Stimulated activated CD8-positive, alpha-beta memory T cell treated with anti-CD3 and anti-CD28 coated beads, Interleukin-15, amount 100 ng/mL, for 48 hours (primary cell): ENCODE measurements around the gene ELK4.

Experiments
- DNase-seq, 2 donors: peaks; one replicate each; pipeline ENCODE4 v3.0.0-alpha.2; 2020; ENCODE audit warnings: low read depth in 2 of 2

Gene ELK4

DNA sequence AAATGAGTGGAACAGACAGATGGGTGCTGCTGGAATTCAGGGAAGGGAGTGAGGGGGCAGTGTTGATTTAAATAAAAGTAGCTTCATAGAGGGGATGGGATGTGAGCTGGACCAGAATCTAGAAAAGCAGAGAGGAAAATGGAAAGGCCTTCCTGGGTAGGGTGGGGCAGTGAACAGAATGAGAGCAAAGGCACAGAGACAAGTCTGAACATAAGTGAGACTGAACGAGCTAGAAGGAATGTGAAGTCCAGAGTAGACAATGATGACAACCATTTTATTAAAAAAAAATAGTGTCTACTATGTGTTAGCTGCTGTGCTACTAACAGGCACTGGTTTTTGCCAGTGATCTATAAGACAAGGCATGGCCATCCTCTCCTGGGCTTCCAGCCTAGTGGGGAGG lies 36.0 kb downstream of the ELK4 start:
- DNase-seq, result no peak

DNA sequence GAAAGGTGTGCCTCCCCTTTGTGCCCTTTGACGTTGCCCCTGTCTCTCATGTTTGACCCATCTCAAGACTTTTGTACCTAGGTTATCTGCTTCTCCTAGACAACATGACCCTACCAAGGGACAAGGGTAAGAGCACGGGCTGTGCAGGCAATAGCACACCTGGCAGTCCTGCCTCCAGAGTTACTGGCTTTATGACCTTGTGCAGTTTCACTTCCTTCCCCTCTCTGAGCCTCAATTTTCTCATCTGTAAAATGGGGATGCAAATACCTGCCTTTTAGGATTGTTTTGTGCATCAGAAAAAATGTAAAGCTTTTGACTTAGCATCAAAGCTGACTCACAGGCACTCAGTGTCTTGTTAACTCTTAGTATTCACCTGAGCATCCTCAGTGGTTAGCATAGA lies 36.4 kb downstream of the ELK4 start:
- DNase-seq, result no peak

DNA sequence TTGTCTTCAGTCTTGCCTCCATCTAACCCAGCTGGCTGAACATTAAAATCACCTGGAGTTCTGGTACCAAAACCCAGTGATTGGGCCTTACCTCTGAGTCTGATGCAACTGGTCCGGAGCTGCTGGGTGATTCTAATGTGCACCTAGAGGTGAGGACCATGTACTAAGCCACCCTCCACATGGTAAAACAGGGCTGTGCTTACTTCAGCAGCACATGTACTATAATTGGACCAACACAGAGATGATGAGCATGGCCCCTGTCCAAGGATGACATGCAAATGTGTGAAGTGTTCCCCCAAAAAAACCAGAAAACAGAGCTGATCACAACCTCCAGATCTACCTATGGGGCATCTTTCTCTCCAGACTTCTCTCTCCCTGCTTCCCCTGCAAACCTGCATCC lies 37.0 kb downstream of the ELK4 start:
- DNase-seq, result no peak

DNA sequence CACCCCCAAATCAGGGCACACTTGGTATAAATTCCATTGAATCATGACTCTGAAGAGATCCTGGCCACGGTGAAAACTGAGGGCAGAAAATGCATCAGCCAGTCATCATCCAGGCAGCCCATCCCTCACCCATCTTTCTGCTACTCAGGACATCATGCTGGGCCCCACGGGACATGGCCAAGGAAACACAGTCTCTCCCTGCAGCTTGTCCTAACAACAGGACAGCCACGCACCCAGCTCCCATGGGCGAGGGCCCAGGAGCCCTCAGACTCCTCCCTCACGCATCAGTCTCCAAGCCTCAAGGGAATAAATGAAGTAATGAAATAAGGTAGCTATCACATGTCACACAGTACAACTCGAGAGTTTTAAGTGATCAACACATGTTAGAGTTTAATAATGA lies 37.8 kb downstream of the ELK4 start:
- no peak for DNase-seq

DNA sequence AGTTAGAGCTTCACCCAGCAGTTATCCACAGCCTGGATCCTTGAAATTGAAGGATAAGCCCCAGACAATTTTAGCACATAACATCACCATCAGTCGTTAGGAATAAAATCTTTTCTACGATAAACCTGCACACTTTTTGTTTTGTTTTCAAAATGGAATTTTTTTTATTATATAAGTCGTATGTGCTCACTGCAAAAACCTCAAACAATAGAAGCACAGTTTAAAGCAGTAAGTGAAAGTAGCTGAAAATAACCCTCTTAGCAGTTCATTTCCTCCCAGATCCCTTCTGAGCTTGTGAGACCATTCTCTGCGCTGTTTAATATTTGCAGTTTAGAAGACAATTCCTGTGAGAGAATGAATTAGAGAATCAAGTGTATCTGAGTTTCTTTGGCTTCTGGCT lies 38.3 kb downstream of the ELK4 start:
- no peak for DNase-seq

DNA sequence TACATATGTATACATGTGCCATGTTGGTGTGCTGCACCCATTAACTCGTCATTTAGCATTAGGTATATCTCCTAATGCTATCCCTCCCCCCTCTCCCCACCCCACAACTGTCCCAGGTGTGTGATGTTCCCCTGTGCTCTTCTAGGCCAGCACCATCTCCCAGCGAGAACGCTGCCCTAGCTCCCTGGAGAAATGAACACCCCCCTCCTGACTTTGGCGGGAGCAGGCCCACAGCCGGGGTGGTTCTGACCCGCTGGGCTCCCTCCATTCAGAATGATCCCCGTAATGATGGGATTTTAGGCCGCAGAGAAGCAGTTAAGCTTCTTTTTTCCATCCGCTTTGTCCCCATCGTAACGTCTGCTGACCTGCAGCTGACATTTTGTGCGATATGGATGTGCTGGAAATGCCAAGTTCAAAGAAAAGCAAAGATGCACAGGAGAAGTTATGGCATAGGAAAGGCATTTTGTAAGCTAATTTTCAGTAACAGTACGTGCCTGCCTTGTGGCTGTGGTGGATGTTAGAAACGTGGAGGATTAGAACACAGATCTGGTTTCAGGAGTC lies 39.3 kb downstream of the ELK4 start:
- DNase-seq, result no peak

DNA sequence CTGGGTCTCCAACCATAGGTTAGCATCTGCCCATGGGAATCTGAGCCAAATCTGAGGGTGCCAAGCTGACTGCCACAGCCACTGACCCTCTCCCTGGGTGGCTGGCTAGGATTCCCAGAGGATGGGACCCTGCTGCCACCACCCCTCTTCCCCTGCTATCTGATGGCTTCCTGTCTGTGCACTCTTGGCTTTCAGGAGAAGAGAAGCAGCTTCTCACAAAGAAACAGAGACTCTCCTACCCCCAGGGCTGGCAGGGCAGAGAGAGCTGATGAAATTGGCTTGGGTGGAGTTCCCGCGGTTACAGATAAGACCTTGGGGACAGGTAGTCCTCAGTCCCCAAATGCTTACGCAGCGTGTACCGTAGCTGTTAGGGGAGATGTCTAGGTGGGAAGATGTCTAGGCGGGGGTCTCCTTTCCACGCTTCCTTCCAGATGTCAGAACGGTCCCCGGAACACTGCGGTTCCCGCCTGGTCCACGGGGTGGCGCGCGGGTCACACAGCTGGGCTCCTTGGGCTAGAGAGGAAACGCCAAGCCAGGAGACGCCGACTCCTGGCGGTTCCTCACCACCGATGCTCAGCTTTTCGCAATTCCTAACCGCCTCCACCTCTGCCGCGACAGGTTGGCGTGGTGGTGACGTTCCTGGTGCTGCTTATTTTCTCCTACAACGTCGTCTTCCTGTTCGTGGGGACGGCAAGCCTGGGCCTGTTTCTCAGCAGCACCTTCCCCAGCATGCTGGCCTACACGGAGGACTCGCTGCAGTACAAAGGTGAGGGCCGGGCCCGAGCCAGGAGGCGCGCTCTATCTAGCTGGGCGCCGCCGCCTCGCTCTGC lies 40.1 kb downstream of the ELK4 start:
- peak; percentile 77 to 79 for DNase-seq

DNA sequence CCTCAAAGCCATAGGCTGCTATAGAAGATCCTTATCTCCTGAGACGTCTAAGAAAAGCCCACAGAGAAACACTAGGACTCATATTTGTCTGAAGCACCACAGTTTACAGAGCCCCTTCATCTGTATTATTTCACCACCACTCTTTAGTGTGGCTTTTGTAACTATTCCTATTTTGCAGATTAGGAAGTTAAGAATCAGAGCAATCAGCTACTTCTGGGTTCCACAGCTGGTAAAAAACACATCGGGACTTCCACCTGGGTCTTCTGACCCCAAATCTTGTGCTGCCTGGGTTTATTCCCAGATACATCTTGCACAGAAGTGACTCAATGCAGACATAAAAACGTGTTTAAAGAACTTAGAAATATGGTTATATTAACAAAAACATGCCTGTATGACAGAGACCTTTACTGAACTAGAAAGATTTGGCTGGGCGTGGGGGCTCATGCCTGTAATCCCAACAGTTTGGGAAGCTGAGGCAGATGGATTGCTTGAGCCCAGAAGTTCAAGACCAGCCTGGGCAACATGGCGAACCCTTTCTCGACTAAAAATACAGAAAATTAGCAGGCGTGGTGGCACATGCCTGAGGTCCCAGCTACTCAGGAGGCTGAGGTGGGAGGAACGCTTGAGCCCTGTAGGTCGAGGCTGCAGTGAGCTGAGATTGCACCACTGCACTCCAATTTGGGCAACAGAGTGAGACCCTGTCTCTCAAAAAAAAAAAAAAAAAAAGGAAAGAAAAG lies 40.9 kb downstream of the ELK4 start:
- DNase-seq, result no peak

DNA sequence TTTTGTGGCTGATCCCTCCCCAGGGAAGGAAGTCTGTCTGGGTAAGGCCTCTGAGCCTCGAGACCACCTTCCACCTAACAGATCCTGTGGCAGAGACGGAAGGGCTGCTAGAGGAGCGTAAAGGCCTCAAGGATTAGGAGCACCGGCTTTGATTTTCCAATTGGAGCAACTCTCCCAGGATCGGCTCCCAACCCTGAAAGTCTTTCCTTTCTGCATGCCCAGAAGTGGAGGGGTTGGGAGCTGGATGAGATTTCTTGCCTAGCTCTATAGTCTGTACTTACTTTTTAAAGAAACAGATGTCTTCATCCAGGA lies 41.4 kb downstream of the ELK4 start:
- DNase-seq, result no peak

DNA sequence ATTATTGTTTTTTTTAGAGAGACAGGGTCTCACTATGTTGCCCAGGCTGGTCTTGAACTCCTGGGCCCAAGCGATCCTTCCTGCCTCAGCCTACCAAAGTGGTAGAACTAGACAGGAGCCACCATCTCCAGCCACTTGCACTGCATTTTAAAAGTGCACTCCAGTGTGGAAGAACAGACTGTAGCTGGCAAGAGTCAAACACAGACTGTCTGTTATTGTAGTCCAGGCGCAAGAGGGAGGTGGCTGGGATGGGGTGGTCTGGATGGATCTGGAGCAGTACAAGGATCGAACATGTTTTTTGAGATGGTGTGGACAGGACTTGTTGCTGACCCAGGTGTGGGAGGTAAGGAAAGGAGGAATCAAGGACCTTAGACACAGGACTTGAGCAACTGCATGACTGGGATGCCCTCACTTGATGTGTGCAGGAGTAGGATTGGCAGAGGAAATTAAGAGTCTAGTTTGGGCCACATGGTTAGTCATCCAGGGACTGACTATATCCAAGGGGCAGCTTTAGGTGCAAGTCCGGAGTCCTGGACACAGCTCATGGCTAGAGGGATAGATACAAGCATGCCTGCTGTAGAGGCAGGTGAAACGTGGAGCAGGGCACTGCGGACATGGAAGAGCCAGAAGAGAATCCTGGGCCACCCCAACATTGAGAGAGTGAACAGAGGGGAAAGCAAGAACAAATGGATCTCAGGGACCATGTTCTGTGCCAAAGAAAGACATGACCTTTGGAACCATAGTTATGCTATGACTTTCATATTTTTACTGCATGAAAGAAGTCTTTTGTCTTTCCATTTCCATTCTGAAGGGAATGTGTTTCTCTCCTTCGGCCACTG lies 42.0 kb downstream of the ELK4 start:
- DNase-seq, result no peak

DNA sequence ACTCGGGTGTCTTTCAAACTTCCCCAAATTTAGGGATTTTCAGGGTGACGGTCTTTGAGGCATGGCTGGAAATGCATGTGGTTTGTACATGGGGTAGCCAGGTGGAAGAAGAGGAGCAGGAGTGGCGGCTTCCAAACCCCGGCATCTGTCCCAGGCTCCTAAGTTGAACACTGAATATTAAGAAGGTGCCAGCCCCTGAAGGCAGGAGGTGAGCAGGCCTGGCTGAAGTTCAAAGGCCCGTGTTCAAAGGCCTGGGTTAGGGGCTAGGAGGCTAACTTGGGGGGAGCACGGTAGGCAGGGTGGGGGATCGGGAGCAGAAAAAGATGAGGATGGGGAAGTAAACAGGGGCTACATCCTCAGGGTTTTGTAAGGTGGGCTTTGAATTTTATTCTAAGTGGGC lies 42.8 kb downstream of the ELK4 start:
- no peak for DNase-seq

DNA sequence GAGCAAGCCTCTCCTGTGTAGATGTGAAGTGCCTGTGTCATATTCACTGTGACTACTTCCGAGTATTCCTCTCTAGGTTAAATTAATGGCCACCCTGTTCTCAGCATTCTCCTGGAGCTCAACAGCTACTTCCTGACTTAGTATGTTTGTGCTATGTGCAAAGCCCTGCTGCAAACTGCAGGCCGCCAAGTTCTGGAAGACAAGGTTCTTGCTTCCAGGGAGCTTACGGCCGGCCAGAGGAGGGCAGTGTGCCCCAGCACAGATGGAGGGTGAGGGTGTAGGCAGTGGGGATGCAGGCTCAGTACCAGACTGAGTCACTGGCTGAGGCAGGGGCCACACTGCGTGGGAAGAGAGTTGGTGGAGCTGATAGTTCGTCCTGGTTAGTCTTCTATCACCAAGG lies 43.2 kb downstream of the ELK4 start:
- DNase-seq, result peak in 1 of 2 donors; percentile 18

DNA sequence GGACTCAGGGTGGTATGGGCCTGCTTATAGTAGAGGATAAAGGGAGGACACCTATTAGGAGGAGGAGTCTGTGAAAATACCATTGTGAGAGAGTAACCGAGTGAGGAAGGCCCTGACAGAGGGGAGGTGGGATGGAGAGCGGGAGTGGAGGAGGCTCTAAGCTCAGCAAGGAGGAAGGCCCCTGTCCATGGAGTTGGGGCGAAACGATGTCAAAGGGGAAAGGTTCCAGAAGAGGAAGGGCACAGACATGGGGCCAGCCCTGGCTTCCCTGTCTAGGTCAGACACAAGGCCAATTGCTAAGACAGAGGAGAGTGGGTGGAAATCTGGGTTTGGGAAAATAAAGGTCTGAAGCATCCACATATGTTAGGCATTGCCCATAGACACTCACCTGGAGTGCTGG lies 44.2 kb downstream of the ELK4 start:
- DNase-seq, result no peak

DNA sequence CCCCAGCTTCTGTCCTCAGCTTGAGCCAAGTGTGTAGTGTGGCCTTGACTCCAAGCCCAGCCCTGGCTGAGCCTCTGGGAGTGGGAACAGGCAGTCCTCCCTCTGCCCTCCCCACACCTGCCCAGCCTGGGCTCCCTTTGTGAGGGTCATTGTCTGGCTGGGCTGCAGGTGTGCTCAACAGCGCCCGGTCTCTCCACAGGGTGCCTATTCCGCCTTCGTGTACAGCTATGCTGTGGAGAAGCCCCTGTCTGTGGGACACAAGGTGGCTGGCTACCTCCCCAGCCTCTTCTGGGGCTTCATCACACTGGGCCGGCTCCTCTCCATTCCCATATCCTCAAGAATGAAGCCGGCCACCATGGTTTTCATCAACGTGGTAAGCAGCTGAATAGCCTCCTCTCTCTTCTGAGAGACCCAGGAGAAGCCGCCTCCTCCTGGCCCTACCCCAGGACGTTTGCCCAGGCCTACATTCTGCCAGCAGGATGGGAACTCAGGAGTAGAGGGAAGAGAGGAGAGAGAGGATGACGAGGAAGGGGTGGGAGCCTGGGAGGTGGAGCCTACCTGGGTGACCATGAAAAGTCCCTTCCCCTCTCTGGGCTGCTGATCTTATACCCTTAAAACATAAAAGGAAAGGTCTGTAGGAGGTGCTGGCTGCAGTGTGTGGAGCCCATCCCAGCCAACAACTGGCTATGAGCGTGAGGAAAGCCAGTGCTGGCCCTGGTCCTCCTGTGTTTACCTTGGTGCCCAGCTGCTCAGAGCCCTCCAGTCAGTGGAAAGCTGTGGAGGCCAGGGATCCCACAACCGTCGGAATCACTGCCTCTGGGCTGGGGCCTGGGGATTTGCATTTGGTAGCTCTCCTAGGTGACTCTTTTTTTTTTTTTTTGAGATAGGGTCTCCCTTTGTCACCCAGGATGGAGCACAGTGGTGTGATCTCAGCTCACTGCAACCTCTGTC lies 45.7 kb downstream of the ELK4 start:
- DNase-seq, result no peak

DNA sequence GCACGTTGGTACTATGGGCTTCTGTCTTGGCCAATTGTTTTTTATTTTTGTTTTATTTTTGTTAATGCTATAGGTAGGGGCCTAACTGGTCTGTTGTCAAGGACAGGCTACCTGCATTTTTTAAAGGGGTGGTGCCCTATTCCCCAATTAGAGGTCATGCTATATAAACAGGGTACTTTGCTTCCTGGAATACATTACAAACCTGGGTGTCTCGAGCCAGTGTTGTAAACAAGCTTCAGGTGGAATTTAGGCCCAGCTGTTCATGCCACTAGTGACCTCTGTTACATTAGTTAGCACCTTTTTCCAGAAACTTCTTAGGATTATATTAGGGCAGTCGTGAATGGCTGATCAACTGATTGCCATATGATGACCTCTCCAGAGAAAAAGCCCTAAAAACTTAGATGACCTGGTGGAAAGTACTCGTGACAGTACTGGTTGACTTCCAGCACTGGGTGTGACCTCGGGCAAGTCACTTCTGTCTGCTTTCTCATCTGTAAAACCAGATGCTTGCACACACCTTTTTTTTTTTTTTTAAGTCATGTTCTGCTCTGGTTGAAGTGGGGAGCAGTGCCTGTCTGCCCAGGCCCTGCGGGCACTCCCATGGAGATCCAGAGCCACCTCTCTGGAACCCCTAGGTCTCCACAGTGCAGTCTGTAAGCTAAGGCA lies 46.5 kb downstream of the ELK4 start:
- no peak for DNase-seq

DNA sequence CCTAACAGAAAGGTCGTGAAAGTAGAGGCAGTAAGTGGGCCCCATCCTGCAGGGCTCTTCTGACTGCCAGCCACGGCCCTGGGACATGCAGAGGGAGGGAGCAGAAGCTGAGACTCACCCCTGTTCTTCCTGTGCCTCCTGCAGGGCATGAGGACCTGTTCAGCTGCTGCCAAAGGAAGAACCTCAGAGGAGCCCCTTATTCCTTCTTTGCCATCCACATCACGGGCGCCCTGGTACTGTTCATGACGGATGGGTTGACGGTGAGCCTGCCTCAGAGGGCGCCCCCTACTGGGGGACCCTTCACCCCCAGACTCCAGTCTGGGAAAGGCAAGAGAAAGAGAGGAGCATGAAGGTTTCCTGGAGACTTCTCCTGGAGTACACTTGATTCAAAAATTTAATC lies 47.1 kb downstream of the ELK4 start:
- no peak for DNase-seq

DNA sequence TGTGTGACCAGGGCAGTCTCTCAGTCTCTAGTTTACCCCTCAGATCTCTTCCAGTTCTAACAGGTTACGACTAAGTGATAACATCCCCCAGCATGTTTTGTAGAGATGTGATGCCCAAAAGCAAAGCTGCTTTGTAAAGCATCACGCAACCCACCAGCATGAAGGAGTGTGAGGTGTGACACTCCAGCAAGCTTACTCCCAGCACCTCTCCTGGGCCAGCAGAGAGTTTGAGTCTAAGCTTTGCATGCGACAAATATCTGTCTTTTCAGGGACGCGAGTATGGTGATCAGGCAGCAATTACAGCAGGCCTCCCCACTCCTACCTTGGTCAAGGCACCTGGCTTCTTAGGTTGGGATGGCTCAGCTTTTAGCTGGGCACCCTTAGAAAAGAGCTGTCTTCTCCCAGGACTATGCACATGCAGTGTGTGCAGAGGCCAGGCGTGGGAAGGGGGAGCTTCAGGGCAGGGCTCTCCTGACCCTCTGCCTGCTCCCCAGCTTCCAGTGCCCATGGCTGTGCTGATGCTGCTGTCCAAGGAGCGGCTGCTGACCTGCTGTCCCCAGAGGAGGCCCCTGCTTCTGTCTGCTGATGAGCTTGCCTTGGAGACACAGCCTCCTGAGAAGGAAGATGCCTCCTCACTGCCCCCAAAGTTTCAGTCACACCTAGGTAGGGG lies 48.2 kb downstream of the ELK4 start:
- no peak for DNase-seq

DNA sequence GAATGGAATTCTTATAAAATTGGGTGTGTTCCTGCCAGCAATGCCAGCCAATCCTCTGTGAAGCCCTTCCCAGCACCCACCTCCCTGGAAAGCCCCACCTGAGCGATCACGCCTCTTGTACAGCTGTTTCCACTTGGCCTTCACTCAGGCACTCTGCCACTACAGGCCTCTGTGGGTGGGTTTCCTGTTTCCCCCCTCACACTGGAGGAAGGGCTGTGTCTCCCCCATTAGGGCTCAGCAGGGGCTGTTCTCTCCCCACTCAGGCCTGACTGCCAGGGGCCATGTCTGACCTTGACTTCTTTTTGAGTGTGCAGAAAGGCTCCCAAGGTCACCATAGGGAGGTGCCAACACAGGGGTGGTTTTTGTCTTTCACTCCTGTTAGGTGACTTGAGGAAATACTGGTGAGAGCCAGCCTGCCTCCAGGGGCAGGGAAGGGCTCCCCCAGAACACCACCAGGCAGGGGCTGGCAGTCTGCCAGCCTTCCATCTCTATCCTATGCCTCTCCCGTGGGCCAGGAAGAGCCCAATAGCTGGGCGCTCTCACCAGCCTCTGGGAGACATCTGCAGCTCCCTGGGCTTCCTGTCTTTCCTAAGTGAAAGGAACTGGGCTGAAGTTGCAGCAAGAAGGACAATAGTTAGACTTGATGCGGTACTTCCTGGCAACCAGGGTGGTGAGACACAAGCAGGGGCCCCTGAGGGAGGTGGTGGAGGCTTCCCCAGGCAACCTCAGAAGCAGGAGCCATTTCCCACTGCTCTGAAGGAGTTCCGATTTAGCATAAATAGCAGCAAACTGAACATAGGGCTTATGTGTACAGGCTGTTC lies 49.1 kb downstream of the ELK4 start:
- no peak for DNase-seq

DNA sequence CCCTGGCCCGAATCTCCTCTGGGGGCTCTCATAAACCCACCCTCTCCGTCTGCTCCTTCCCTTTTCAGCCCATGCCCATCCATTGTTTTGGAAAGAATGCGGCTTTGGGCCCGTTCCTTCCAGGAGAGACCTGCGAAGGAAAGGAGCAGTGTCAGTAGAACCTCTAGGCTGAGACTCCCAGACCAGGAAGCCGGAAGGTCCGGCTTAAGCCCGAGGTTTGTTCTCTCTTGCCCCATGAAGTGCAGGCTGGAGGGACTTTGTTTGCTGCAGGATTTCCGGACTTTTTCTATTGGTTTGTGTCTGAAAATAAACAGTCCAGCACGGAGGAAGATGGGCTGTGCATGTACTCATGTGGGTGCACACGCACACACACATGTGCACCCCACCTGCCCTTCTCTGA lies 49.8 kb downstream of the ELK4 start:
- DNase-seq, result no peak
